Dermis blood vessel endothelial cell (primary cell): Measurements from ENCODE around the gene MAGEC3. TPM values are rescaled to one million over a fixed set of nuclear protein-coding genes. Genes with fewer than 3 reads are reported as not detected.

Source experiments
- total RNA-seq: library from RNA; depleted of rRNA; stranded (reverse); fragments of >200 nt; gene quantifications from 2 replicates; pipeline ENCODE4 v1.2.3, GENCODE V29; 2014

Gene MAGEC3
- total RNA-seq, 1 donor from 2014 or later, result not detected

Other genes with a start within 250 kb of the MAGEC3 start
- gene SPANXA2, start 248.6 kb upstream of the MAGEC3 start, total RNA-seq, result not detected in 2 replicates
- not detected in 2 replicates for gene SPANXD, start 139.6 kb upstream of the MAGEC3 start, total RNA-seq
- gene MAGEC1, start 65.6 kb downstream of the MAGEC3 start, total RNA-seq, result not detected in 2 replicates